GM12891 (cell line): ENCODE data around the gene RTL9.

ENCODE experiments used
- POLR2A ChIP-seq: IDR thresholded peaks from 2 replicates; pipeline ENCODE4 v1.6.1; 2011; ENCODE audit warnings: low read depth, low read length, control low read depth
- POLR2AphosphoS5 ChIP-seq: IDR thresholded peaks from 2 replicates; pipeline ENCODE4 v1.6.1; 2011; ENCODE audit warnings: low read depth, low read length, control low read depth
- POU2F2 ChIP-seq: IDR thresholded peaks from 2 replicates; pipeline ENCODE4 v1.6.1; 2011; ENCODE audit warnings: low read depth, mild to moderate bottlenecking, control low read depth, low read length, moderate library complexity

DNA sequence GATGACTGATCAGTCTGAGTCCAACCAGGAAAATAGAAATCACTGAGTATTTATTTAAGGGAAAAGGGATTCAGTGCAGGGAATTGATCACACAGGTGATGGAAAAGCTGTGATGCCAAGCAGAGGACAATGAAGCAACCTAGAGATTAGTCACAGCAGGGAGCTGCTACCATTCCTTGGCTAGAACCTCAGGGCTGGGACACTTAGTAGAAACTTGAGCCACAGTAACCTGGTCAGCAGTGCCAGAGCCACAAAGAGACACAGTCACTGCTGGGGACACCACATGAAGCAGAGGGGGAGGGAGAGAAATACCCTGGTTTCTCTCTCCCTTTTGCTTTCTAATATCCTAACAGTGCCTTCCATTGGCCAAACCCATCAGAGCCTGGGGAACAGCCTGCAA, 38.7 kb downstream of the RTL9 start:
- TF ChIP-seq POLR2A, result no peak
- TF ChIP-seq POLR2AphosphoS5, result no peak
- TF ChIP-seq POU2F2, result no peak
